Kidney (tissue), 14 donors: Measurements from ENCODE around the gene UAP1L1. TPM values are rescaled to one million over a fixed set of nuclear protein-coding genes. Genes with fewer than 3 reads are reported as not detected.
"Not testable (repeated sequence)": the region's sequence is repeated elsewhere in the genome, so short reads cannot be mapped to it uniquely, and the experiment has no call there.

Experiments used
- DNase-seq, 5 donors: peaks; one replicate each; pipeline ENCODE4 v3.0.0-alpha.2; 2013 to 2020
- FAIRE-seq: peaks from 2 replicates; lab custom pipeline; 2012; peaks lifted over from hg19 to GRCh38; lab: Jason Lieb, UNC
- H3K27ac ChIP-seq, 2 donors: one replicate each; pipeline ENCODE4 v1.7.0; 2013; ENCODE audit warnings: low read depth in 2 of 2, low read length in 2 of 2, inconsistent platforms in 1 of 2
- H3K27me3 ChIP-seq: one replicate; pipeline ENCODE4 v1.7.1; 2013; ENCODE audit warnings: low read length, inconsistent platforms; ENCODE audit not compliant: control insufficient read depth, insufficient read depth
- H3K36me3 ChIP-seq, 3 donors: one replicate each; pipeline versions ENCODE4 v1.7.0 to v1.7.1; 2013; ENCODE audit warnings: low read length in 3 of 3, control low read depth in 1 of 3, inconsistent platforms in 1 of 3; ENCODE audit not compliant: insufficient read depth in 3 of 3, control insufficient read depth in 2 of 3
- H3K4me1 ChIP-seq, 3 donors: one replicate each; pipeline versions ENCODE4 v1.7.0 to v1.7.1; 2013; ENCODE audit warnings: low read length in 3 of 3, inconsistent platforms in 1 of 3, low read depth in 1 of 3; ENCODE audit not compliant: control insufficient read depth in 2 of 3, insufficient read depth in 2 of 3
- H3K4me3 ChIP-seq, 3 donors: one replicate each; pipeline versions ENCODE4 v1.7.0 to v1.8.1; 2013; ENCODE audit warnings: low read length in 3 of 3, control low read depth in 1 of 3, inconsistent platforms in 1 of 3
- H3K9ac ChIP-seq, 3 donors: one replicate each; pipeline versions ENCODE4 v1.7.0 to v1.7.1; 2013; ENCODE audit warnings: low read length in 3 of 3, control low read depth in 1 of 3, inconsistent platforms in 1 of 3
- H3K9me3 ChIP-seq, 3 donors: one replicate each; pipeline versions ENCODE4 v1.7.0 to v1.7.1; 2013; ENCODE audit warnings: low read length in 3 of 3, control low read depth in 1 of 3, inconsistent platforms in 1 of 3; ENCODE audit not compliant: control insufficient read depth in 2 of 3, insufficient read depth in 1 of 3
- CTCF ChIP-seq: IDR thresholded peaks from 3 replicates; pipeline ENCODE4 v1.5.1; 2012; ENCODE audit warnings: mild to moderate bottlenecking, moderate library complexity, borderline replicate concordance; ENCODE audit not compliant: insufficient read depth; ENCODE audit errors: extremely low read depth
- intact Hi-C: fragments of 100-400 bp; cut with DNase I; formaldehyde crosslinking; loops from one replicate; pipeline ENCODE4 v1.11.1; 2022
- polyA plus RNA-seq: library from polyadenylated mRNA; stranded (reverse); fragments of 350-450 nt; fragmentation: Illumina TruSeq; extraction: RNeasy Lipid Tissue Mini Kit (QIAGEN cat#74804); gene quantifications from one replicate; pipeline ENCODE4 v1.2.3, GENCODE V29; 2014; ENCODE audit warnings: low read depth, low replicate concordance; ENCODE audit not compliant: insufficient read depth
- total RNA-seq: library from RNA; stranded (reverse); fragmentation: NEBNext Ultra II Directional; extraction: Animal tissue kit (Norgen Biotek cat#: 25700); gene quantifications from one replicate; pipeline ENCODE4 v1.2.1, GENCODE V29; 2021
- donor health status: control.
- donor health status: control.
- donor health status: control.
- donor health status: control.
- donor health status: control.
- donor health status: DM: yes; HTN: yes; CAD: no.
- donor health status: Normal renal cell carcinoma (clear cell type).

The UAP1L1 gene
- total and polyA plus RNA-seq, 2 donors from 2014 or later = 12.7 to 14.4 TPM

DNA sequence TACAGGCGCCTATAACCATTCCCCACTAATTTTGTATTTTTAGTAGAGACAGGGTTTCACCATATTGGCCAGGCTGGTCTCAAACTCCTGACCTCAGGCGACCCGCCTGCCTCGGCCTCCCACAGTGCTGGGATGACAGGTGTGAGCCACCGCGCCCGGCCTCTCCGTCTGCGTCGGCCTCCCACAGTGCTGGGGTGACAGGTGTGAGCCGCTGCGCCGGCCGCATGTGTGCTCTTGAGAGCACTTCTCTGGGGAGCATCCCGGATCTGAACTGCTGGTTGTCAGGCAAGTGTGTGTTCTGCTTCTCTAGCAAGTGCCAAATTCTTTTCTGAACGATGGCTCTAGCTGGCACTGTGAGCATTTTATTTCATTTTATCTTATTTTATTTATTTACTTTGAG lies 19.8 kb upstream of the UAP1L1 start:
- no peak for TF ChIP-seq CTCF
- Histone ChIP-seq H3K4me3 (no peak overlapping the region), H3K27me3 (peaks cover 2% of the 10 kb centered on the region), H3K9ac (no peak overlapping the region), H3K27ac (no peak overlapping the region), H3K9me3 (no peaks in the 10 kb centered on the region), H3K36me3 (no peaks in the 10 kb centered on the region), H3K4me1 (peaks cover 0 to 18% (median 5%) of the 10 kb centered on the region in 3 donors)
- intact Hi-C loops = no loop called here
- no peak for FAIRE-seq
- DNase-seq = no peak

DNA sequence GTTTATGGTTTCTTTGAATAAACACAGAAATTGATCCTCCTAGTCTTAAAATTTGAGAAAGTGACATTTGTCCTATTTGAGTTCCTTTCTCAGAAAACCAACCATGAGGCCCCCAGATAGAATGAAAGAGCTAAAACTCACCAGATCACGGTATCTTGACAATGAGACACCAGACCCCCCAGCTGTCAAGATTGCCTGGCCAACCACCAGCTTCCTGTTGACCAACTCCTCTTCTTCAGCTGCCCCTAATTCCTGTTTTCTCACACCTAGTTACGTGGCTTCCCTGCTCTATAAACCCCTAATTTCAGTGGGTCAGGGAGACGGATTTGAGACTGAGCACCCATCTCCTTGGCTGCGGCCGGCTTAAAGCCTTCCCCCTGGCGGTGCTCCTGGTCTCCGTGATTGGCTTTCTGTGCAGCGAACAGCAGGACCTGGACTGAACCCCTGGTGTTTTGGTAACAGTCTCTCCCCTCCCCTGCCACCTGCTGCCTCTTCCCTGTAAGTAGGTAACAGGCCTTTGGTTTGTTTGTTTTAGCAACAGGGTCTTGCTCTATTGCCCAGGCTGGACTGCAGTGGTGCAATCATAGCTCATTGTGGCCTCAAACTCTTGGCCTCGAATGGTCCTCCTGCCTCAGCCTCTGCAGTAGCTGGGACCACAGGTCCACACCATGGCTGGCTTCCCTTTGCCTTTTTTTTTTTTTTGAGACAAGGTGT lies 18.6 kb upstream of the UAP1L1 start:
- H3K4me1 ChIP-seq = peaks cover 0 to 12% (median 5%) of the 10 kb centered on the region in 3 donors
- H3K9ac ChIP-seq = no peak overlapping the region
- no peaks in the 10 kb centered on the region for H3K36me3 ChIP-seq
- no peaks in the 10 kb centered on the region for H3K9me3 ChIP-seq
- DNase-seq = no peak
- FAIRE-seq = no peak
- H3K27ac ChIP-seq = no peak overlapping the region
- H3K27me3 ChIP-seq = no peaks in the 10 kb centered on the region
- TF ChIP-seq CTCF = no peak
- intact Hi-C loops = no loop called here
- no peak overlapping the region for H3K4me3 ChIP-seq

DNA sequence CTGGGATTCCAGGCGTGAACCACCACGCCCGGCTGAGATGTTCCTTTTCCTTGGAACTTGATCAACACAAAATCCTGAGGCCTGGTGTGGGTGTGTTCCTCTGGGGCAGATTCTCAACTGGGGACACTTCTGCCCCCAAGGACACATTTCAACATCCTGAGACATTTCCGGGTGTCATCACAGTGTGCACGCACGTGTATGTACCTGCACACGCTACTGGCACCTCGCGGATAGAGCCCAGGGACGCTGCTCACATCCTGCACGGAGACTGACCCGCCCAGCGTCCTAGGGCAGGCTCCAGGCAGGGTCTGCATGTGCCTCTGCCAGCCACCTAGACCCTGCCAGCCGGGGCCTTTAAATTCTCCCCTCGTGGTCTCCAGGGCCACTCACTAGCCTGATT lies 14.9 kb upstream of the UAP1L1 start:
- DNase-seq = no peak
- no peak for TF ChIP-seq CTCF
- intact Hi-C loops = no loop called here
- no peak overlapping the region for H3K9ac ChIP-seq
- H3K27me3 ChIP-seq = no peaks in the 10 kb centered on the region
- no peak for FAIRE-seq
- peaks cover 0 to 2% (median 0%) of the 10 kb centered on the region in 3 donors for H3K4me1 ChIP-seq
- no peaks in the 10 kb centered on the region for H3K36me3 ChIP-seq
- no peak overlapping the region for H3K4me3 ChIP-seq
- H3K27ac ChIP-seq = no peak overlapping the region
- no peaks in the 10 kb centered on the region for H3K9me3 ChIP-seq

DNA sequence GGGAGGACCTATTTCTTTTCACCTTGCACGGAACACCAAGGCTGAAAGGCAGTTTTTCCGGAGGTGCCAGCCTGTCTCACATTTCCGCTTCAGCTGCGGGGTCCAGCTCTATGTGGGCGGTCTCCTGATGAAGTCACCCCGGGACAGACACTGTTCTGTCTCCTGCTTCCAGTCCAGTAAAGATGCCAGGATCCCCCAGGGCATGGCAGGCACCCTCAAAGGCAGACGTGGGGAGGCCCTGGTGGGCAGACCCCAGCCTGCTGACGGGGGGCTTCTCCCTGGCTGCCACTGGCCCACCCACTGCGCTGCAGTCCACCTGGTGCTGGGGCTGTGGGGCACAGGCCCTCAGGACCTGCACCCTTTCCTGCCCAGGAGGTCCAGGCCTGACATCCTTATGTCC lies 14.5 kb upstream of the UAP1L1 start:
- H3K4me3 ChIP-seq, H3K9ac ChIP-seq, H3K4me1 ChIP-seq, H3K36me3 ChIP-seq, FAIRE-seq, intact Hi-C loops, H3K27me3 ChIP-seq, H3K27ac ChIP-seq, H3K9me3 ChIP-seq, DNase-seq: not testable (repeated sequence)
